HEK293 (cell line): ENCODE measurements around the gene WASF1.

Experiments
- CTCF ChIA-PET: fragments of 350-600 bp; formaldehyde crosslinking; extraction: SDS; loops from one replicate; lab custom pipeline; 2021; ENCODE audit warnings: antibody characterized with exemption; lab: Yijun Ruan, JAX
- POLR2A ChIA-PET: fragments of 300-600 bp; formaldehyde crosslinking; extraction: SDS; loops from one replicate; lab custom pipeline; 2020; ENCODE audit warnings: antibody characterized with exemption, inconsistent platforms; lab: Yijun Ruan, JAX
- H3K27ac ChIP-seq: fragments of 200-500 bp; sonication (Bioruptor generic); 2 replicates; pipeline ENCODE4 v1.5.1; 2014; ENCODE audit warnings: low read depth, low read length, control low read depth, inconsistent platforms; ENCODE audit errors: extremely low read depth
- H3K36me3 ChIP-seq, 2 experiments: fragments of 200-500 bp in 1 of 2; sonication (Bioruptor generic) in 1 of 2; 1 replicate in 1 of 2; 2 replicates in 1 of 2; pipeline ENCODE4 v1.5.1; 2014 to 2017; ENCODE audit warnings: inconsistent platforms in 2 of 2, low read length in 2 of 2; ENCODE audit not compliant: control insufficient read depth in 2 of 2, insufficient read depth in 1 of 2
- H3K4me1 ChIP-seq: fragments of 200-500 bp; sonication (Bioruptor generic); 2 replicates; pipeline ENCODE4 v1.5.1; 2014; ENCODE audit warnings: mild to moderate bottlenecking, low read length, inconsistent platforms; ENCODE audit not compliant: control insufficient read depth, insufficient read depth
- H3K4me3 ChIP-seq: 2 replicates; pipeline ENCODE4 v1.5.1; 2011; ENCODE audit warnings: low read depth, mild to moderate bottlenecking, control low read depth, low read length, moderate library complexity
- H3K9me3 ChIP-seq: fragments of 200-500 bp; sonication (Bioruptor generic); 2 replicates; pipeline ENCODE4 v1.5.1; 2014; ENCODE audit warnings: low read depth, low read length, inconsistent platforms; ENCODE audit not compliant: control insufficient read depth, insufficient read depth
- BCL6B ChIP-seq: fragments of 450-650 bp; formaldehyde crosslinking; IDR thresholded peaks from 2 replicates; pipeline ENCODE4 v1.5.1; 2017; ENCODE audit warnings: missing biosample characterization, missing genetic modification characterization
- MZF1 ChIP-seq: fragments of 450-650 bp; formaldehyde crosslinking; IDR thresholded peaks from 2 replicates; pipeline ENCODE4 v1.5.1; 2017; ENCODE audit warnings: missing biosample characterization, missing genetic modification characterization, borderline replicate concordance
- ZBTB7A ChIP-seq: fragments of 450-650 bp; formaldehyde crosslinking; IDR thresholded peaks from 2 replicates; pipeline ENCODE4 v1.5.1; 2016; ENCODE audit warnings: low read depth, missing biosample characterization, missing genetic modification characterization
- ZFHX2 ChIP-seq: fragments of 450-650 bp; formaldehyde crosslinking; conservative IDR thresholded peaks from 2 replicates; pipeline ENCODE4 v1.5.1; 2016; ENCODE audit warnings: missing biosample characterization, missing genetic modification characterization
- ZNF169 ChIP-seq: fragments of 450-650 bp; formaldehyde crosslinking; IDR thresholded peaks from 2 replicates; pipeline ENCODE4 v1.5.1; 2016; ENCODE audit warnings: missing biosample characterization, missing genetic modification characterization
- ZNF350 ChIP-seq: fragments of 450-650 bp; formaldehyde crosslinking; IDR thresholded peaks from 2 replicates; pipeline ENCODE4 v1.5.0; 2017; ENCODE audit warnings: missing biosample characterization, mild to moderate bottlenecking, missing genetic modification characterization
- ZNF488 ChIP-seq: fragments of 450-650 bp; formaldehyde crosslinking; IDR thresholded peaks from 2 replicates; pipeline ENCODE4 v1.5.1; 2016; ENCODE audit warnings: missing biosample characterization, missing genetic modification characterization
- ZNF510 ChIP-seq: fragments of 450-650 bp; formaldehyde crosslinking; IDR thresholded peaks from 2 replicates; pipeline ENCODE4 v1.5.1; 2018; ENCODE audit warnings: mild to moderate bottlenecking, missing genetic modification characterization, missing biosample characterization; ENCODE audit not compliant: insufficient replicate concordance
- ZNF654 ChIP-seq: fragments of 450-650 bp; formaldehyde crosslinking; IDR thresholded peaks from 2 replicates; pipeline ENCODE4 v1.5.1; 2016; ENCODE audit warnings: low read depth, missing biosample characterization, missing genetic modification characterization
- TF ChIP-seq, protein P1 (sequence below): fragments of 450-650 bp; formaldehyde crosslinking; IDR thresholded peaks from 2 replicates; pipeline ENCODE4 v1.5.1; 2016; ENCODE audit warnings: missing biosample characterization, missing genetic modification characterization
- TF ChIP-seq, protein P2 (sequence below): fragments of 450-650 bp; formaldehyde crosslinking; IDR thresholded peaks from 2 replicates; pipeline ENCODE4 v1.5.1; 2016; ENCODE audit warnings: missing biosample characterization, missing genetic modification characterization

WASF1 gene

GRCh38 chr6:110050440-110050813 is 129.0 kb downstream of the WASF1 start:
- ChIA-PET POLR2A (no interaction called here), CTCF (interaction anchor here (0.6 to 4.2 kb wide), 2 partner anchors 11 to 171 kb away, joined by 3 to 41 read pairs; no protein-coding TSS in a partner anchor)
- Histone ChIP-seq H3K4me3 (no peak overlapping the region), H3K4me1 (no peaks in the 10 kb centered on the region), H3K36me3 (no peaks in the 10 kb centered on the region), H3K27ac (no peak overlapping the region), H3K9me3 (no peaks in the 10 kb centered on the region)
- TF ChIP-seq, protein P1, sequence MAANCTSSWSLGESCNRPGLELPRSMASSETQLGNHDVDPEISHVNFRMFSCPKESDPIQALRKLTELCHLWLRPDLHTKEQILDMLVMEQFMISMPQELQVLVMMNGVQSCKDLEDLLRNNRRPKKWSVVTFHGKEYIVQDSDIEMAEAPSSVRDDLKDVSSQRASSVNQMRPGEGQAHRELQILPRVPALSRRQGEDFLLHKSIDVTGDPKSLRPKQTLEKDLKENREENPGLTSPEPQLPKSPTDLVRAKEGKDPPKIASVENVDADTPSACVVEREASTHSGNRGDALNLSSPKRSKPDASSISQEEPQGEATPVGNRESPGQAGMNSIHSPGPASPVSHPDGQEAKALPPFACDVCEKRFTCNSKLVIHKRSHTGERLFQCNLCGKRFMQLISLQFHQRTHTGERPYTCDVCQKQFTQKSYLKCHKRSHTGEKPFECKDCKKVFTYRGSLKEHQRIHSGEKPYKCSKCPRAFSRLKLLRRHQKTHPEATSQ: no peak
- TF ChIP-seq ZNF169 (tag by site-specific recombination) (no peak), ZFHX2 (tag by site-specific recombination) (no peak), ZNF350 (tag by site-specific recombination) (no peak), ZNF488 (no peak), ZNF654 (tag by site-specific recombination) (no peak), ZNF510 (tag by site-specific recombination) (no peak), MZF1 (tag by site-specific recombination) (no peak), BCL6B (no peak), ZBTB7A (tag by site-specific recombination) (no peak)
- TF ChIP-seq, protein P2, sequence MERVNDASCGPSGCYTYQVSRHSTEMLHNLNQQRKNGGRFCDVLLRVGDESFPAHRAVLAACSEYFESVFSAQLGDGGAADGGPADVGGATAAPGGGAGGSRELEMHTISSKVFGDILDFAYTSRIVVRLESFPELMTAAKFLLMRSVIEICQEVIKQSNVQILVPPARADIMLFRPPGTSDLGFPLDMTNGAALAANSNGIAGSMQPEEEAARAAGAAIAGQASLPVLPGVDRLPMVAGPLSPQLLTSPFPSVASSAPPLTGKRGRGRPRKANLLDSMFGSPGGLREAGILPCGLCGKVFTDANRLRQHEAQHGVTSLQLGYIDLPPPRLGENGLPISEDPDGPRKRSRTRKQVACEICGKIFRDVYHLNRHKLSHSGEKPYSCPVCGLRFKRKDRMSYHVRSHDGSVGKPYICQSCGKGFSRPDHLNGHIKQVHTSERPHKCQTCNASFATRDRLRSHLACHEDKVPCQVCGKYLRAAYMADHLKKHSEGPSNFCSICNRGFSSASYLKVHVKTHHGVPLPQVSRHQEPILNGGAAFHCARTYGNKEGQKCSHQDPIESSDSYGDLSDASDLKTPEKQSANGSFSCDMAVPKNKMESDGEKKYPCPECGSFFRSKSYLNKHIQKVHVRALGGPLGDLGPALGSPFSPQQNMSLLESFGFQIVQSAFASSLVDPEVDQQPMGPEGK: no peak
